Right atrium auricular region (tissue), 2 donors: ENCODE results near the gene MLKL. TPM values are rescaled to one million over a fixed set of nuclear protein-coding genes. Genes with fewer than 3 reads are reported as not detected.
A peak's percentile ranks its signal among the peaks of the same experiment; 100 is the strongest.

Experiments
- DNase-seq: peaks from one replicate; pipeline ENCODE4 v3.0.0-alpha.2; 2019; ENCODE audit warnings: low spot score
- H3K27ac ChIP-seq, 2 donors: fragments of 200-600 bp; sonication (generic); 1 replicate in 1 of 2; 2 replicates in 1 of 2; pipeline ENCODE4 v1.5.1; 2016 to 2019
- H3K27me3 ChIP-seq, 2 donors: fragments of 200-600 bp; sonication (generic); one replicate each; pipeline versions ENCODE4 v1.5.1 to v1.6.0; 2017 to 2019
- H3K36me3 ChIP-seq: fragments of 200-600 bp; sonication (generic); one replicate; pipeline ENCODE4 v1.5.1; 2016
- H3K4me1 ChIP-seq, 2 donors: fragments of 200-600 bp; sonication (generic); one replicate each; pipeline versions ENCODE4 v1.5.1 to v1.6.0; 2017 to 2019
- H3K4me3 ChIP-seq, 2 donors: fragments of 200-600 bp; sonication (generic); 1 replicate in 1 of 2; 2 replicates in 1 of 2; pipeline ENCODE4 v1.5.1; 2017 to 2019; ENCODE audit warnings: mild to moderate bottlenecking in 1 of 2, moderate library complexity in 1 of 2
- H3K9me3 ChIP-seq, 2 donors: fragments of 200-600 bp; sonication (generic); one replicate each; pipeline ENCODE4 v1.5.1; 2019
- total RNA-seq, 2 donors: library from RNA; depleted of rRNA; stranded (reverse); fragments of >200 nt; gene quantifications; one replicate each; pipeline ENCODE4 v1.1.0, GENCODE V29; 2016
- TF ChIP-seq, protein P1 (sequence below), 2 donors: fragments of 200-600 bp; sonication (generic); IDR thresholded peaks; one replicate each; pipeline ENCODE4 v1.5.1; 2019; ENCODE audit warnings: antibody characterized with exemption in 2 of 2

MLKL gene
- total RNA-seq, 2 donors from 2014 or later, result 4.3 to 6.2 TPM

DNA sequence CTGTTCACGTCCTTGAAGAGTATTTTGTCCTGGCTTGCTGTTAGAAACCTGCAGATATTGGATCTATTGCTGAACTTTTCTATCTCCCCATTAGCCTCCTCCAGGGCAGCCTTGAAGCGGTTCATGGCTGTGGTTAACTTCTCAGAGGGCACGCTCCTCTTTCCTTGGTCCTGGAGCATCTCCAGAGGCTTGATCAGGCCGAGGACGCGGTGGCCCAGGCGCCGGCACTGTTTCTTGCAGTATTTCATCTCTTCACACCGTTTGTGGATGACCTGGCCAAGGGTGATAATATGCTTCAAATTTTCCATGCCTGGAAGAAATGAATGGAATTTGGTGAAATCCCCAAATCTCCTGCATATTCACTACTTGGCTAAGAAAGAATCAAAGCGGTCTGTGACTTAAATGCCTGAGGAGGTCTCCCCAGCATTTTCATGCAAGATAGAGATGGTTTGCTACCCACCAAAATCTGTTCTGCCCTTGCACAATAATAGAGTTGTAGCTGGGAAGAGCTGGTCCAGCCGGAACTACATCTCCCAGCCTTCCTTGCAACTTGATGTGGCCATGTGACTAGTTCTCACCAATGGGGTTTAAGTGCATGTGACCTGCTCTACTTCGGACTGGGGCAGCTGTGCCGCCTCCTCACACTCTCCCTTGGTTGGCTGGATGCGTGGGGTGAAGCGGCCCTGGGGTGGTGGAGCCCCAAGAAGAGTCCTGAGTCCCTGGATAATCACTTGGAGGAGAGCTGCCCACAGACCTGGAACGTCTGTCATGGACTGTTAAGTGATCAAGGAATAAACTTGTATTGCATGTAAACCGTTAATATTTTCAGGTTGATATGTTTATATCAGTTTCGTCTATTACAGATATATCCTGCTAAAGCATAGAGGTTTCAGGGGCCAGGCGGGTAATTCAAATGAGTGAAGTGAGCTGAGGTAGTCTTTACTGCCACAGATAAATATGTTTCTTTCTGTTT, 4.9 kb downstream of the MLKL start:
- peak; percentile 92 for DNase-seq
- peaks cover 0 to 6% of the 10 kb centered on the region in 2 donors for H3K4me1 ChIP-seq
- peak overlapping the region; percentile 32 to 44 for H3K4me3 ChIP-seq
- H3K9me3 ChIP-seq, result no peaks in the 10 kb centered on the region
- peak overlapping the region; percentile 22 to 23 for H3K27ac ChIP-seq
- H3K27me3 ChIP-seq, result no peaks in the 10 kb centered on the region
- TF ChIP-seq, protein P1, sequence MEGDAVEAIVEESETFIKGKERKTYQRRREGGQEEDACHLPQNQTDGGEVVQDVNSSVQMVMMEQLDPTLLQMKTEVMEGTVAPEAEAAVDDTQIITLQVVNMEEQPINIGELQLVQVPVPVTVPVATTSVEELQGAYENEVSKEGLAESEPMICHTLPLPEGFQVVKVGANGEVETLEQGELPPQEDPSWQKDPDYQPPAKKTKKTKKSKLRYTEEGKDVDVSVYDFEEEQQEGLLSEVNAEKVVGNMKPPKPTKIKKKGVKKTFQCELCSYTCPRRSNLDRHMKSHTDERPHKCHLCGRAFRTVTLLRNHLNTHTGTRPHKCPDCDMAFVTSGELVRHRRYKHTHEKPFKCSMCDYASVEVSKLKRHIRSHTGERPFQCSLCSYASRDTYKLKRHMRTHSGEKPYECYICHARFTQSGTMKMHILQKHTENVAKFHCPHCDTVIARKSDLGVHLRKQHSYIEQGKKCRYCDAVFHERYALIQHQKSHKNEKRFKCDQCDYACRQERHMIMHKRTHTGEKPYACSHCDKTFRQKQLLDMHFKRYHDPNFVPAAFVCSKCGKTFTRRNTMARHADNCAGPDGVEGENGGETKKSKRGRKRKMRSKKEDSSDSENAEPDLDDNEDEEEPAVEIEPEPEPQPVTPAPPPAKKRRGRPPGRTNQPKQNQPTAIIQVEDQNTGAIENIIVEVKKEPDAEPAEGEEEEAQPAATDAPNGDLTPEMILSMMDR (IDR thresholded peaks at IDR 0.05), result no peak
- H3K36me3 ChIP-seq, result no peaks in the 10 kb centered on the region

DNA sequence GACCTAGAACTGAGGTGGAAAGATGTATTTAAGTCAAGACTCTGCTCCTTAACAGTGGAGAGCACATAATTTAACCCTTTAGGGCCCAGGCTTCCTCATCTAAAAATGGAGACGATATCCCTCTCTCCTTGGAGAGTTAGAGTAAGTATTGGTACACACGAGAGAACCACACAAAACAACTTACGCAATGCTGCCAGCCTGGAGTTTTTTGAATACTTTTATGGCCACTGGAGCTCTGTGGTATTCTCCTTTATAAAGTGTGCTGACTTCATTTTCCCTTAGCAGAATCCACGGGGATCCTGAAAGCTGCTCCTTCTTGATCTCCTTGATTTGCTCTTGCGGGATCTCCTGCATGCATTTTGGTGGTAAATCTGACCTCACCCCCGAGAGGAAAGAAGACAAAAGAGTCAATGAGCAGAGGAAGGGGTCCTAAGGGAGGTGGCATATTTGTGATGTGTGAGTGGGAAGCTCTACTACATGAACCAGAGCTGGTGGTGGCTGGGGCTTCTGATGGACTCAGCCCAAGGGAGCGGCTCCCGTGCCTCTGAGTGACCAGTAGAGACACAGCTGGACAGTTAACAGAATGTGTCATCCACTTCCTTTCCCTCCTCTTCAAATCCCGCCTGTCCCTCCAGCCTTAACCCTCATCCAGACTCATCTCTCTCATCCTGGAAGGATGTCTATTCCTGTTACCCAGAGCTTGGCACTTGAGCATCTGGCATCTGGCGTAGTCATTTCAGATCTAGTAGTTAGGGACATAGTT, 9.4 kb downstream of the MLKL start:
- no peak for DNase-seq
- Histone ChIP-seq H3K27ac (no peak overlapping the region), H3K36me3 (no peaks in the 10 kb centered on the region), H3K4me1 (no peaks in the 10 kb centered on the region), H3K9me3 (no peaks in the 10 kb centered on the region), H3K4me3 (no peak overlapping the region), H3K27me3 (no peaks in the 10 kb centered on the region)
- TF ChIP-seq, protein P1 (IDR thresholded peaks at IDR 0.05), result no peak

DNA sequence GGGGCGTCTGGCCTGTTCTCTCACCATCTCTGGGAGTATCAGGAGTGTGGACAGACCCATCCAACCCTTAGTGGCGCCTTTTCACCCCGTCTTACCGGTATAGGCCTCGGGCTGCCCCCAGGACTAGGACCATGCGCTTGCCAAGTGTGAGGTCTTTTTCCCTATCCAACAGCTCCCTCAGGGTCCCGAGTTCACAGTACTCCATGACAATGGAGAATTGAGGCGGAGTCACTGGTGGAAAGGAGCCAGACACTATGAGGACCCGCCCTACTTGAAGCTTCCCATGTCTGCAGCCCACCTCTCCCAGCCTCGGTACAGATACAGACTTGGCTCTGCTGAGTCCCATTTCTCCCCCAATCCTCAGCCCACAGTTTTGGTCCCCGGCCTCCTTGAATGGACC, 18.1 kb downstream of the MLKL start:
- Histone ChIP-seq H3K36me3 (peaks cover 6% of the 10 kb centered on the region), H3K27me3 (no peaks in the 10 kb centered on the region), H3K4me1 (no peaks in the 10 kb centered on the region), H3K4me3 (no peak overlapping the region), H3K27ac (no peak overlapping the region), H3K9me3 (no peaks in the 10 kb centered on the region)
- TF ChIP-seq, protein P1 (IDR thresholded peaks at IDR 0.05), result no peak
- DNase-seq, result no peak

DNA sequence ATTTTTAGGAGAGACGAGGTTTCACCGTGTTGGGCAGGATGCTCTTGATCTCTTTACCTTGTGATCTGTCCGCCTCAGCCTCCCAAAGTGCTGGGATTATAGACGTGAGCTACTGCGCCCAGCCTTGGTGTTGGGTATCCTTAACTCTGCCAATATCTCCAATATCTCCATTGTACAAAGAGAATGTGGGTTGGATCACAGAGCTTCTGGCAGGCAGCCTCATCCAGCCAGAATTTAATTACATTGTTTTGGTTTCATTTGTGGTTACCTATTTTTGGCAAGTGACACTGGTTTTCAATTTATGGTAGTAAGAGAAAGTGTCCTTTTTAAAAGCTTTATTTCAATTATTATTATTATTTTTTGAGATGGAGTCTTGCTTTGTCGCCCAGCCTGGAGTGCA, 20.0 kb downstream of the MLKL start:
- Histone ChIP-seq H3K9me3 (no peaks in the 10 kb centered on the region), H3K4me1 (no peaks in the 10 kb centered on the region), H3K4me3 (no peak overlapping the region), H3K36me3 (peaks cover 6% of the 10 kb centered on the region), H3K27me3 (no peaks in the 10 kb centered on the region), H3K27ac (no peak overlapping the region)
- DNase-seq, result no peak
- TF ChIP-seq, protein P1 (IDR thresholded peaks at IDR 0.05), result no peak

DNA sequence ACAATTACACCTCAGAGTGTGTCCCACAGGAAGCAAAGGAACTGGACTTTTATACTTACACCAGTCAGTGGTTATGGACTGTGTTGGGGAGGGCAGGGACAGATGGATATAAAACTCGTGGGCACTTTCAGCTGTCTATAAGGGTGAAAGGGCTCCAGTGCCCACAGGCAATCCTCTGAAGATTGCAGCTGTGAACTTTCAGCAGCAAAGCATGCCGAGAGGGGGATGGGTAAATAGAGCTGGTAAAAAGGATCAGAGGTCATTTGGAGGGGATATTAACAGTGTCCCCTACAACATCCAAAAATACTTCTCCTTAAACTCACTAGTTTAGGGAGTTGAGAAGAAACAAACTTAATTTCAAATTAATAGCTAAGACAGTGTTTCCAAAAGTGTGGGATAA, 20.7 kb downstream of the MLKL start:
- TF ChIP-seq, protein P1 (IDR thresholded peaks at IDR 0.05), result no peak
- H3K9me3 ChIP-seq, result no peaks in the 10 kb centered on the region
- no peaks in the 10 kb centered on the region for H3K27me3 ChIP-seq
- H3K27ac ChIP-seq, result no peak overlapping the region
- no peak for DNase-seq
- H3K36me3 ChIP-seq, result peaks cover 6% of the 10 kb centered on the region
- no peaks in the 10 kb centered on the region for H3K4me1 ChIP-seq
- H3K4me3 ChIP-seq, result no peak overlapping the region
